Measurements from ENCODE around the gene DLEC1. TPM values are rescaled to one million over a fixed set of nuclear protein-coding genes. Genes with fewer than 3 reads are reported as not detected.

The DLEC1 gene
- total and polyA plus RNA-seq, 9 of the 15 experiments (the other 6 are each of a cell fraction or from before 2014, with no cell fraction given), result 0.07 to 0.08 TPM; not detected in 7

GRCh38 chr3:38003371-38003816 lies 35.6 kb upstream of the DLEC1 start (continued):
- TF ChIP-seq JUN (IDR thresholded peaks at IDR 0.05; ENCODE audit: borderline replicate concordance, low read depth, low read length) (no peak), JUN (CRISPR knock-in tag; IDR thresholded peaks at IDR 0.05; ENCODE audit: borderline replicate concordance) (no peak), HBP1 (CRISPR knock-in tag; IDR thresholded peaks at IDR 0.05) (peak; percentile 72; the same call in 1 of the 2 replicates), HDAC1 (IDR thresholded peaks at IDR 0.05) (peak in 1 of 2 experiments; percentile 51; a peak in 1 of 4 replicates), MCM2 (IDR thresholded peaks at IDR 0.05; ENCODE audit: low read depth) (no peak), KDM4B (IDR thresholded peaks at IDR 0.05; ENCODE audit: borderline replicate concordance in 2 of 2, low read depth in 1 of 2) (no peak), EHMT2 (IDR thresholded peaks at IDR 0.05) (no peak), SMC3 (conservative IDR thresholded peaks at IDR 0.05; ENCODE audit: insufficient read depth, low read depth, low read length) (peak; percentile 79), ZNF274 (IDR thresholded peaks at IDR 0.05; ENCODE audit: borderline replicate concordance, low read depth, low read length) (no peak), CEBPB (tag; IDR thresholded peaks at IDR 0.05) (no peak), RBM25 (IDR thresholded peaks at IDR 0.05; ENCODE audit: low read depth, low read length, severe bottlenecking) (no peak), ZBTB7A (IDR thresholded peaks at IDR 0.05; ENCODE audit: borderline replicate concordance, control insufficient read depth, low read depth, low read length) (peak; percentile 53; the same call in 1 of the 2 replicates), REST (IDR thresholded peaks at IDR 0.05; ENCODE audit: borderline replicate concordance) (peak; percentile 86), REST (CRISPR knock-in tag; IDR thresholded peaks at IDR 0.05; ENCODE audit: low read depth) (no peak), RB1 (IDR thresholded peaks at IDR 0.05; ENCODE audit: low read depth) (peak; percentile 46; the same call in 1 of the 2 replicates), TEAD2 (tag; IDR thresholded peaks at IDR 0.05) (no peak), TARDBP (IDR thresholded peaks at IDR 0.05) (peak; percentile 60), ZNF395 (CRISPR knock-in tag; IDR thresholded peaks at IDR 0.05) (no peak), PRMT5 (CRISPR knock-in tag; IDR thresholded peaks at IDR 0.05) (no peak)
